IPS-20b (cell line): Measurements from ENCODE around the gene ZNF410.
"Not testable (repeated sequence)": the region's sequence is repeated elsewhere in the genome, so short reads cannot be mapped to it uniquely, and the experiment has no call there.

Experiments
- H3K27ac ChIP-seq: one replicate; pipeline ENCODE4 v1.5.1; 2013; ENCODE audit warnings: low read length
- H3K27me3 ChIP-seq: 2 replicates; pipeline ENCODE4 v1.6.1; 2013; ENCODE audit warnings: mild to moderate bottlenecking, low read length, inconsistent platforms; ENCODE audit not compliant: insufficient read depth
- H3K36me3 ChIP-seq: 2 replicates; pipeline ENCODE4 v1.6.1; 2013; ENCODE audit warnings: low read depth, mild to moderate bottlenecking, inconsistent platforms, low read length, moderate library complexity; ENCODE audit not compliant: insufficient read depth
- H3K4me1 ChIP-seq: 2 replicates; pipeline ENCODE4 v1.6.1; 2013; ENCODE audit warnings: mild to moderate bottlenecking, control low read depth, inconsistent platforms, low read length, moderate library complexity; ENCODE audit not compliant: insufficient read depth
- H3K4me3 ChIP-seq: 2 replicates; pipeline ENCODE4 v1.5.1; 2013; ENCODE audit warnings: mild to moderate bottlenecking, low read length, inconsistent platforms
- H3K9ac ChIP-seq: 2 replicates; pipeline ENCODE4 v1.6.1; 2013; ENCODE audit warnings: low read depth, mild to moderate bottlenecking, inconsistent platforms, low read length, moderate library complexity
- H3K9me3 ChIP-seq: 2 replicates; pipeline ENCODE4 v1.6.1; 2013; ENCODE audit warnings: mild to moderate bottlenecking, low read depth, low read length, inconsistent platforms; ENCODE audit not compliant: insufficient read depth

ZNF410 gene

GRCh38 chr14:73888460-73888725, 1.7 kb downstream of the ZNF410 start:
- Histone ChIP-seq H3K4me3 (no peak overlapping the region; the same call in 1 of the 2 replicates), H3K36me3 (peaks cover 10% of the 10 kb centered on the region; the same call in 1 of the 2 replicates), H3K27me3 (no peaks in the 10 kb centered on the region), H3K4me1 (peaks cover 9% of the 10 kb centered on the region), H3K9ac (no peak overlapping the region), H3K27ac (no peak overlapping the region), H3K9me3 (no peaks in the 10 kb centered on the region)

GRCh38 chr14:73888971-73889370, 2.3 kb downstream of the ZNF410 start:
- H3K27ac ChIP-seq, result no peak overlapping the region
- H3K9ac ChIP-seq, result no peak overlapping the region
- H3K27me3 ChIP-seq, result no peaks in the 10 kb centered on the region
- peaks cover 13% of the 10 kb centered on the region for H3K36me3 ChIP-seq
- no peaks in the 10 kb centered on the region for H3K9me3 ChIP-seq
- H3K4me1 ChIP-seq, result peaks cover 9% of the 10 kb centered on the region
- H3K4me3 ChIP-seq, result no peak overlapping the region

GRCh38 chr14:73889376-73889775, 2.7 kb downstream of the ZNF410 start:
- Histone ChIP-seq H3K4me3 (no peak overlapping the region), H3K4me1 (peaks cover 9% of the 10 kb centered on the region), H3K27me3 (no peaks in the 10 kb centered on the region), H3K9me3 (no peaks in the 10 kb centered on the region), H3K36me3 (peaks cover 16% of the 10 kb centered on the region), H3K9ac (no peak overlapping the region), H3K27ac (no peak overlapping the region)

GRCh38 chr14:73894180-73894687, 7.6 kb downstream of the ZNF410 start:
- not testable (repeated sequence) for H3K4me3 ChIP-seq, H3K9ac ChIP-seq, H3K27me3 ChIP-seq, H3K4me1 ChIP-seq, H3K27ac ChIP-seq, H3K9me3 ChIP-seq
- H3K36me3 ChIP-seq, result peaks cover 59% of the 10 kb centered on the region

- no peak overlapping the region for H3K27ac ChIP-seq
- H3K4me1 ChIP-seq, result no peaks in the 10 kb centered on the region
- H3K4me3 ChIP-seq, result no peak overlapping the region
- H3K36me3 ChIP-seq, result peaks cover 65% of the 10 kb centered on the region
- no peak overlapping the region for H3K9ac ChIP-seq
- no peaks in the 10 kb centered on the region for H3K9me3 ChIP-seq
- H3K27me3 ChIP-seq, result no peaks in the 10 kb centered on the region
Observed at GRCh38 chr14:73895939-73896338, 9.3 kb downstream of the ZNF410 start.

GRCh38 chr14:73896521-73896920, 9.9 kb downstream of the ZNF410 start:
- peaks cover 65% of the 10 kb centered on the region for H3K36me3 ChIP-seq
- H3K9ac ChIP-seq, result no peak overlapping the region

GRCh38 chr14:73903028-73903427, 16.4 kb downstream of the ZNF410 start:
- Histone ChIP-seq H3K9ac (no peak overlapping the region), H3K4me1 (no peaks in the 10 kb centered on the region), H3K9me3 (no peaks in the 10 kb centered on the region), H3K4me3 (no peak overlapping the region), H3K27ac (no peak overlapping the region), H3K36me3 (peaks cover 60% of the 10 kb centered on the region), H3K27me3 (no peaks in the 10 kb centered on the region)

More at GRCh38 chr14:73896521-73896920, 9.9 kb downstream of the ZNF410 start:
- Histone ChIP-seq H3K4me1 (no peaks in the 10 kb centered on the region), H3K9me3 (no peaks in the 10 kb centered on the region), H3K27me3 (no peaks in the 10 kb centered on the region), H3K4me3 (no peak overlapping the region), H3K27ac (no peak overlapping the region)

- no peak overlapping the region for H3K27ac ChIP-seq
- no peak overlapping the region for H3K4me3 ChIP-seq
- no peaks in the 10 kb centered on the region for H3K4me1 ChIP-seq
- no peaks in the 10 kb centered on the region for H3K9me3 ChIP-seq
- no peaks in the 10 kb centered on the region for H3K27me3 ChIP-seq
- H3K9ac ChIP-seq, result no peak overlapping the region
- peaks cover 86% of the 10 kb centered on the region for H3K36me3 ChIP-seq
Observed at GRCh38 chr14:73909681-73910080, 23.0 kb downstream of the ZNF410 start.

- Histone ChIP-seq H3K27me3 (no peaks in the 10 kb centered on the region), H3K36me3 (peaks cover 62% of the 10 kb centered on the region), H3K9ac (no peak overlapping the region), H3K4me3 (no peak overlapping the region), H3K4me1 (no peaks in the 10 kb centered on the region), H3K27ac (no peak overlapping the region), H3K9me3 (no peaks in the 10 kb centered on the region)
Observed at GRCh38 chr14:73913256-73913655, 26.6 kb downstream of the ZNF410 start.

- H3K36me3 ChIP-seq, result peaks cover 50% of the 10 kb centered on the region
- H3K9ac ChIP-seq, result no peak overlapping the region
- no peaks in the 10 kb centered on the region for H3K9me3 ChIP-seq
Observed at GRCh38 chr14:73916324-73916723, 29.7 kb downstream of the ZNF410 start.

GRCh38 chr14:73919457-73919856, 32.8 kb downstream of the ZNF410 start:
- not testable (repeated sequence) for H3K9ac ChIP-seq, H3K27me3 ChIP-seq, H3K27ac ChIP-seq, H3K4me1 ChIP-seq, H3K4me3 ChIP-seq, H3K9me3 ChIP-seq
- peaks cover 54% of the 10 kb centered on the region for H3K36me3 ChIP-seq

More at GRCh38 chr14:73916324-73916723, 29.7 kb downstream of the ZNF410 start:
- no peak overlapping the region for H3K27ac ChIP-seq
- H3K27me3 ChIP-seq, result no peaks in the 10 kb centered on the region
- no peak overlapping the region for H3K4me3 ChIP-seq
- no peaks in the 10 kb centered on the region for H3K4me1 ChIP-seq

GRCh38 chr14:73924337-73924736, 37.7 kb downstream of the ZNF410 start:
- Histone ChIP-seq H3K9me3 (no peaks in the 10 kb centered on the region), H3K9ac (no peak overlapping the region), H3K27ac (no peak overlapping the region), H3K4me3 (no peak overlapping the region), H3K36me3 (peaks cover 87% of the 10 kb centered on the region), H3K4me1 (no peaks in the 10 kb centered on the region), H3K27me3 (no peaks in the 10 kb centered on the region)

GRCh38 chr14:73935666-73936065, 49.0 kb downstream of the ZNF410 start:
- Histone ChIP-seq H3K27ac (no peak overlapping the region), H3K4me3 (no peak overlapping the region), H3K9me3 (no peaks in the 10 kb centered on the region), H3K4me1 (no peaks in the 10 kb centered on the region), H3K27me3 (no peaks in the 10 kb centered on the region), H3K9ac (no peak overlapping the region), H3K36me3 (peaks cover 30% of the 10 kb centered on the region)
